Muscle of leg (tissue), 11 donors: Measurements from ENCODE around the gene CFAP68. TPM values are rescaled to one million over a fixed set of nuclear protein-coding genes. Genes with fewer than 3 reads are reported as not detected.

Source experiments
- DNase-seq: peaks from one replicate; pipeline ENCODE4 v3.0.0; 2013
- H3K27ac ChIP-seq: one replicate; pipeline ENCODE4 v1.5.1; 2013; ENCODE audit warnings: mild to moderate bottlenecking, low read length, control low read depth
- H3K27me3 ChIP-seq: one replicate; pipeline ENCODE4 v1.6.1; 2013; ENCODE audit warnings: low read length; ENCODE audit not compliant: control insufficient read depth, insufficient read depth
- H3K36me3 ChIP-seq: one replicate; pipeline ENCODE4 v1.6.1; 2013; ENCODE audit warnings: low read length; ENCODE audit not compliant: control insufficient read depth, insufficient read depth
- H3K4me1 ChIP-seq: one replicate; pipeline ENCODE4 v1.6.1; 2013; ENCODE audit warnings: low read length; ENCODE audit not compliant: control insufficient read depth, insufficient read depth
- H3K4me3 ChIP-seq: one replicate; pipeline ENCODE4 v1.5.1; 2013; ENCODE audit warnings: low read length, control low read depth
- H3K9me3 ChIP-seq: replicated peaks from 2 replicates; pipeline ENCODE4 v1.6.1; 2013; ENCODE audit warnings: low read depth, low read length; ENCODE audit not compliant: control insufficient read depth
- WGBS: methylation state at CpG from one replicate; pipeline ENCODE4 v1.1.5; 2013; ENCODE audit warnings: missing lambda C conversion rate; ENCODE audit not compliant: insufficient coverage; 5-methylcytosine and 5-hydroxymethylcytosine counted together
- polyA plus RNA-seq, 8 donors: library from polyadenylated mRNA; unstranded; fragments of 120-200 nt; gene quantifications; one replicate each; pipeline versions ENCODE4 v1.2.1 to v1.2.3, GENCODE V29; 2013; ENCODE audit warnings: inconsistent platforms in 1 of 8, low replicate concordance in 1 of 8; ENCODE audit not compliant: insufficient read length in 8 of 8, insufficient read depth in 1 of 8
- total RNA-seq: library from RNA; stranded (reverse); fragments of 120-200 nt; gene quantifications from one replicate; pipeline ENCODE4 v1.2.4, GENCODE V29; 2013

The CFAP68 gene
- total and polyA plus RNA-seq, 9 donors, result 14.0 to 20.4 (median 16.7) TPM

DNA sequence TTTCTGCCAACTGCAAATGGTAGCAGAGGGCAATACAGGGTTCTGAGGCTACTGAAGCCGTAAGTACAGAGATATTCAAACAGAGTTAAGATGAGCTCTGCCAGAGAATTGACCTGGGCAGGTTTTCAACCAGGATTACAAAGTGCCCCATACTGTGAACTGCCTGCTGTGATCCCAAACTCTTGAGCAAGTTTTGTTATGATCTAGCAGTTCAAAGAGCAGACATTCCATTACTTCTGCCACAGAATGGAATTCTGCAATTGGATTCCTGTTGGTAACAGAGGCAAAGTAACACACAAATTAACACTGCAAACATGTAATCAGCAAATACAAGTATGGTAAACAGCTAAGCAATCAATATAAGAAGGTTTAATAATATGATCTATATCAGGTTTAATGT is 39.2 kb upstream of the CFAP68 start:
- Histone ChIP-seq H3K27me3 (no peaks in the 10 kb centered on the region), H3K9me3 (no peaks in the 10 kb centered on the region), H3K27ac (no peak overlapping the region), H3K4me1 (no peaks in the 10 kb centered on the region), H3K36me3 (peaks cover 39% of the 10 kb centered on the region), H3K4me3 (no peak overlapping the region)
- WGBS, result 100% methylated on average over 1 of the region's 1 CpG
- no peak for DNase-seq

DNA sequence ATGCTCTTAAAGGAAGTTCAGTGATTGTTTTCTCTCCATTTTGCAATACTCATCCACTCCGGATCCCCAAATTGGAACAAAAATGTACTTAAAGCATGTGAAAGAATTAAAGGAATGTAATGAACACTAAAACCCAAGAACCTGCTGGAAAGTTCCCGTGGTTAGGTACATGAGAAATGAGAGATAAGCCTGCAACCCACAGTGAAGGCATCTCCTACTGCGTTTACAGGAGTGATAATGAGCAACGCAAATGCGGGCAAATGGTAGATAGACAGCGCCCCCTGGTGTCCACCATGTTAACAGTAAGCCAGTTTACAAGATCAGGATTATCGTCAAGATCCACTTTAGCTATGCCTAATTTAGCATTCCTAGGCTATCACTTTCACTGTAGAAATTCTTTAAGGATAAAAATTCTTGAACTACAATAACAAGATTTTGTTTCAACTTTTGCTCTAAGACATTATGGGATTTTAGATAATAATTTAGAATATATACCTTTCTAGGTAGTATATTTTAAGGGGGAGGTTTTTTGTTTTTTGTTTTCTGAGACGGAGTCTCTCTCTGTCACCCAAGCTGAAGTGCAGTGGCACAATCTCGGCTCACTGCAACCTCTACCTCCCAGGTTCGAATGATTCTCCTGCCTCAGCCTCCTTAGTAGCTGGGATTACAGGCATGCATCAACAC is 37.8 kb upstream of the CFAP68 start:
- Histone ChIP-seq H3K27ac (no peak overlapping the region), H3K9me3 (no peaks in the 10 kb centered on the region), H3K4me3 (no peak overlapping the region), H3K4me1 (no peaks in the 10 kb centered on the region), H3K27me3 (no peaks in the 10 kb centered on the region), H3K36me3 (peaks cover 37% of the 10 kb centered on the region)
- peak; percentile 89 for DNase-seq
- WGBS, result 0% methylated on average over 3 of the region's 10 CpGs

DNA sequence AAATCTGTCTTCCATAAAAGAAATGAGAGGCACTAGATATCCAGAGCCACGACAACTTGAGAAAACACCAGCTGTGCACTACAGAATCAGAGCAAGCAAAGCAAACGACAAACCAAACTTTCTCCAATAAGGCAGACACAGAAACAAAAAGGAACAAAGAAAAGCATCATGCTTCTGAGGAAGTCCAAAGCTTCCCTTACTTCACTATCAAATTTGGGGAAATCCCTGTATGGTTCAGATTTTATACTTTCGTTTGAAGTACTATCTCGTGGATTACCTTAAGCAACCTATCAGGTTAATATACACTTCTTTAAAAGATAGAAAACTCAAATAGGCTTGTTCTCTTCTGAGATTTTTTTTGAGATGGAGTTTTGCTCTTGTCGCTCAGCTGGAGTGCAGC is 35.7 kb upstream of the CFAP68 start:
- no peaks in the 10 kb centered on the region for H3K27me3 ChIP-seq
- DNase-seq, result no peak
- H3K36me3 ChIP-seq, result peaks cover 36% of the 10 kb centered on the region
- no peak overlapping the region for H3K4me3 ChIP-seq
- no peaks in the 10 kb centered on the region for H3K9me3 ChIP-seq
- 67% methylated on average over 1 of the region's 5 CpGs for WGBS
- H3K4me1 ChIP-seq, result no peaks in the 10 kb centered on the region
- H3K27ac ChIP-seq, result no peak overlapping the region

DNA sequence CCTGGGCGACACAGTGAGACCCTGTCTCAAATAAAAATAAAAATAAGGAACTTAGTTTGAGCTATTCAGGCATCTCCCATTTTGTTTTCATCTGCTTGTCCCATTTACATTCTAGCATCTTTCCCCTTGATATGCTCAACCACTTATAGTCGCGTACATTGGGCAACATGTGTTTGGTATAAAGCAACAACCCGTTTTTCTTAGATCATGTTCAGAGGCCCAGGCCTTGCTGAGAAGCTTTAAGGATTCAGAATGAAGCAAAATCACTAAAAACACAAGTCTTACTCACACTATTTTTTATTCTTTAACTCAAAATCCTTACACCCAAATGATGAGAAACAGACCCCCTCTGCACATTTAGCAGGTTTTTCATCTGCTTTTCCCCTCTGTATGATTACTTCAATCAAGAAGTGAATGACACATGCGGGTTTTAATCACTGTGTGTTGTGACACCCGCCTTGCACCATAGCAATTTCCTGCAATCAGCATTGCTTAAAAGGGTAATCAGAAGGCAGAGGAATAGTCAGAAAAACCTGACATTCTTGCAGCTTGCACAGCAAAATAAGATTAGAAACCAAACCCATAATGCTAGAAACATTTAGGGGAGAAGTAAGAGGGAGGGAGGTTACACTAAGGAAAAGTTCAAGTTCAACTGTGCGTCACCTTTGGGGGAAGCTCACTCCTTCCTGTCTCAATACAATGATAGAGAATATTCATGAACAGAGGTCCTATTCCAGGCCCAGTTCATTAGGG is 33.9 kb upstream of the CFAP68 start:
- H3K36me3 ChIP-seq, result peaks cover 40% of the 10 kb centered on the region
- WGBS, result 59% methylated on average over 3 of the region's 7 CpGs
- H3K27me3 ChIP-seq, result no peaks in the 10 kb centered on the region
- DNase-seq, result no peak
- H3K4me3 ChIP-seq, result no peak overlapping the region
- no peaks in the 10 kb centered on the region for H3K9me3 ChIP-seq
- no peak overlapping the region for H3K27ac ChIP-seq
- H3K4me1 ChIP-seq, result no peaks in the 10 kb centered on the region

DNA sequence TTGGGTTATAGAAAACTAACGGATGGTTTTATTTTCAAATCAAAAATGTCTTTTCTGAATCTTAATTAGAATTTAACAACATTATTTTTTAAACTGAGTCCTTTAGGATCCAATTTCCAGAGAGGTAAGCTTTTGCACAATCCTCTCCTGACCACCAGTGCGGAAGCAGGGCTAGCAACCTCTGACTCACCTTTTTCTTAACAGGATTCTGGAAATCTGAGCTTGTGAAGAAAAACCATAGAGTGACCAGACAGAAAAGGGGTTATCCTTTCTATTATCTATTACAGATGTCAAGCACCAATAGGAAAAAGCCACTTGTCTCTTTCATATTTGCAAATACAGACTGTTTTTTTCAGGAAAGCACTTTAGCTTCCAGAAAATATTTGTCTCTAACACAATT is 33.3 kb upstream of the CFAP68 start:
- WGBS, result no CpG with 5 or more reads among the region's 2 CpGs
- no peaks in the 10 kb centered on the region for H3K4me1 ChIP-seq
- no peak overlapping the region for H3K4me3 ChIP-seq
- no peaks in the 10 kb centered on the region for H3K27me3 ChIP-seq
- H3K27ac ChIP-seq, result no peak overlapping the region
- peaks cover 44% of the 10 kb centered on the region for H3K36me3 ChIP-seq
- no peaks in the 10 kb centered on the region for H3K9me3 ChIP-seq
- no peak for DNase-seq

DNA sequence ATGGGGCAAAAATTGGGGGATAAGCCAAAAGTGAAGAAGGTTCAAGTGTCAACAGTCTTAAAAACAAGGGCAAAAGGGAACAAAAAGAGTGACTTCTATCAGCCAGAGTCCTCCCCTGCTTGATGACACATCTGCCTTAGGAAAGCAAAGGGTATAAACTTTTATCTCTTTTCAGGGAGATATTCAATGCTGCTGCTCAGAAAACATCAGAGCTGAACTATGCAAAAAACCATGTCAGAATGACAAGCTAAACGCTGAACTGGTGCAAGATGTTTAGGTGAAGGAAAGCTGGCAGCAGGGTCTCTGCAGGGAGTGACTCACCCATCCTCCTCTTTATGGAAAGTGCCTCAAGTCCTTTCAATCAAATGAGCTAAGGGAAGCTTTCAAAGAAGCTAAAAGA is 32.7 kb upstream of the CFAP68 start:
- H3K27me3 ChIP-seq, result no peaks in the 10 kb centered on the region
- H3K27ac ChIP-seq, result no peak overlapping the region
- H3K4me1 ChIP-seq, result no peaks in the 10 kb centered on the region
- DNase-seq, result no peak
- H3K36me3 ChIP-seq, result peaks cover 46% of the 10 kb centered on the region
- WGBS, result 67% methylated on average over 1 of the region's 1 CpG
- no peak overlapping the region for H3K4me3 ChIP-seq
- no peaks in the 10 kb centered on the region for H3K9me3 ChIP-seq

DNA sequence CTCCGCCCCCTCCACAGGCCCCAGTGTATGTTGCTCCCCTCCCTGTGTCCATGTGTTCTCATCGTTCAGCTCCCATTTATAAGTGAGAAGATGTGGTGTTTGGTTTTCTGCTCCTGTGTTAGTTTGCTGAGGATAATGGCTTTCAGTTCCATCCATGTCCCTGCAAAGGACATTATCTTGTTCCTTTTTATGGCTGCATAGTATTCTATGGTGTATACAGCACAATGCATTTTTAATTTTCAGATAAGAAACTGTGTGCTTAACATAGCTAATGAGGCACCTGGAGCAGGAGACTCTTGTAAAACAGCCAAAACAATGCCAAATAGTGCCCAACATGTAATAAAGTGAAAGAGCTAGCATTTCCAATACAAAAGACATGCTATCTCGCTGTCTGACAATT is 29.7 kb upstream of the CFAP68 start:
- Histone ChIP-seq H3K9me3 (no peaks in the 10 kb centered on the region), H3K4me3 (no peak overlapping the region), H3K36me3 (peaks cover 43% of the 10 kb centered on the region), H3K27ac (no peak overlapping the region), H3K4me1 (no peaks in the 10 kb centered on the region), H3K27me3 (no peaks in the 10 kb centered on the region)
- DNase-seq, result no peak
- no CpG with 5 or more reads among the region's 3 CpGs for WGBS

DNA sequence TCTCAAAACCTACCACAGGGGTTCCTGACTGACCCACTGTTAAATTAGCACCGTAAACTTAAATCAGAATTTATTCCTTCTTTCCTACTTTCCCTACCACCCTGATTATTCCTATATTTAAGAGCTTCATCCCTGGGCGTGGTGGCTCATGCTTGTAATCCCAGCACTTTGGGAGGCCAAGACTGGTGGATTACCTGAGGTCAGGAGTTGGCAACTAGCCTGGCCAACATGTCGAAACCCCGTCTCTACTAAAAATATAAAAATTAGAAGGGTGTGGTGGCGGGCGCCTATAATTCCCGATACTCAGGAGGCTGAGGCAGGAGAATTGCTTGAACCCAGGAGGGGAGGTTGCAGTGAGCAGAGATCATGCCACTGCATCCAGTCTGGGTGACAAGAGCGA is 28.3 kb upstream of the CFAP68 start:
- H3K4me3 ChIP-seq, result no peak overlapping the region
- no peaks in the 10 kb centered on the region for H3K9me3 ChIP-seq
- H3K27ac ChIP-seq, result no peak overlapping the region
- no peak for DNase-seq
- WGBS, result 100% methylated on average over 1 of the region's 8 CpGs
- no peaks in the 10 kb centered on the region for H3K27me3 ChIP-seq
- peaks cover 47% of the 10 kb centered on the region for H3K36me3 ChIP-seq
- H3K4me1 ChIP-seq, result no peaks in the 10 kb centered on the region

DNA sequence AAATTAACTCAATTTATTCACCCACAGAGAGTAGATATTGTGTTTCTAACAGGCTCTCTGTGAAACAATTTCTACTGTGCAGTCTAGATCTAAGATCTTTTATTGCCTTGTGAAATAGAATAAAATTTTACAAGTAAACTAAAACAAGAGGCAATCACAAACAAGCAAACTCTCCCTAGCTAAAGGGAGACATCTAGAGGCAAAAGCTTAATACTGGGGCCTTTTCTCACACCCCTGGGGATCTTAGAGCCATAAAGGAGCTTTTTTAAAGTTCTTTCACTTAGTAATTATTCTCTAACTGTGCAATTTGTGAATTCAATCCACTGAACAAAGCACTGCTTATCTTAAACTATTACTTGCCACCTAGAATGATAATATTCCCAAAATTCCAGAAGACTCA is 27.7 kb upstream of the CFAP68 start:
- Histone ChIP-seq H3K27ac (no peak overlapping the region), H3K27me3 (no peaks in the 10 kb centered on the region), H3K36me3 (peaks cover 47% of the 10 kb centered on the region), H3K4me1 (no peaks in the 10 kb centered on the region), H3K9me3 (no peaks in the 10 kb centered on the region), H3K4me3 (no peak overlapping the region)
- DNase-seq, result no peak

DNA sequence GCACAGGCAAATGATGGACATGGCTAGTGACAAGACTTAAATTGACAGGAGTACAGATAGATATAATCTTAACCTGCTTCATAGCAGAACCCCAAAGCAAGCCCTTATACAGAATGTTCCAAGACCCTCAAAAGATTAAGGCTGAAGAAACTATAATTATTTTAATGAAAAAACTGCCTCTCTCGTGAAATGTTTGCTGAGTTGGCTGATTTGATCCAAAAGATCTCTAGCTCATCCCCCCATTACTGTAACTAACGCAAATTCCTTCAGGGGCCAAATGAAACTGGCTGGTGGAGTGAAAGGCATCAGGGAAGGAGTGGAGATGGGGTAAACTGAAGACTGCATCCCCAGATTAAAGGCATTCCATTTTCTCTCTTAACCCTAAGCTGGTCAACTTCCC is 27.2 kb upstream of the CFAP68 start:
- Histone ChIP-seq H3K9me3 (no peaks in the 10 kb centered on the region), H3K36me3 (peaks cover 45% of the 10 kb centered on the region), H3K27ac (no peak overlapping the region), H3K4me3 (no peak overlapping the region), H3K4me1 (no peaks in the 10 kb centered on the region), H3K27me3 (no peaks in the 10 kb centered on the region)
- WGBS, result no CpG with 5 or more reads among the region's 2 CpGs
- DNase-seq, result no peak
